ENCODE measurements around the gene AP3S2. TPM values are rescaled to one million over a fixed set of nuclear protein-coding genes. Genes with fewer than 3 reads are reported as not detected.
A peak's percentile ranks its signal among the peaks of the same experiment; 100 is the strongest.

AP3S2 gene
- total RNA-seq, 4 donors from 2014 or later = 37.3 to 73.8 (median 56.2) TPM

DNA sequence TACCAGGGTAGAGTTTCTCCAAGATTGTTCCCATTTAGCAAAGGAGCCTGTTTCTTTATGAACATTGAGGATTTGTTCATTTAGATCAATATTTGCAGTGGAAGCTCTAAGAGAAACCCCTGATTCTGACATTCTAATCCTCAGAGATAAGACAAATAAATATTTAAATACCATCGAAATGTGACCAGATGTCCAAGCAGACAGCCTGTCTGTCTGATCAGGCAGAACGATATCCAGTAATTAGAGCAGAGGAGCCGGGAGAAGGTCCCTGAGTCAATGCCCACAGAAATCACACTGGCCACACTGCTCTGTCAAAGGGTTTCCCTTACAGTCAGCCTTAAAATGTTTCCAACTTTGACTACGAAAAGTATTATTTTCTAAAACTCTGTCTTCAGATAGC lies 34.6 kb upstream of the AP3S2 start:
- DNase-seq (ENCODE audit: low spot score) (no peak), ATAC-seq (ENCODE audit: low FRiP score) (no peak)
- TF ChIP-seq, protein P1, sequence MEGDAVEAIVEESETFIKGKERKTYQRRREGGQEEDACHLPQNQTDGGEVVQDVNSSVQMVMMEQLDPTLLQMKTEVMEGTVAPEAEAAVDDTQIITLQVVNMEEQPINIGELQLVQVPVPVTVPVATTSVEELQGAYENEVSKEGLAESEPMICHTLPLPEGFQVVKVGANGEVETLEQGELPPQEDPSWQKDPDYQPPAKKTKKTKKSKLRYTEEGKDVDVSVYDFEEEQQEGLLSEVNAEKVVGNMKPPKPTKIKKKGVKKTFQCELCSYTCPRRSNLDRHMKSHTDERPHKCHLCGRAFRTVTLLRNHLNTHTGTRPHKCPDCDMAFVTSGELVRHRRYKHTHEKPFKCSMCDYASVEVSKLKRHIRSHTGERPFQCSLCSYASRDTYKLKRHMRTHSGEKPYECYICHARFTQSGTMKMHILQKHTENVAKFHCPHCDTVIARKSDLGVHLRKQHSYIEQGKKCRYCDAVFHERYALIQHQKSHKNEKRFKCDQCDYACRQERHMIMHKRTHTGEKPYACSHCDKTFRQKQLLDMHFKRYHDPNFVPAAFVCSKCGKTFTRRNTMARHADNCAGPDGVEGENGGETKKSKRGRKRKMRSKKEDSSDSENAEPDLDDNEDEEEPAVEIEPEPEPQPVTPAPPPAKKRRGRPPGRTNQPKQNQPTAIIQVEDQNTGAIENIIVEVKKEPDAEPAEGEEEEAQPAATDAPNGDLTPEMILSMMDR (IDR thresholded peaks at IDR 0.05) = no peak

DNA sequence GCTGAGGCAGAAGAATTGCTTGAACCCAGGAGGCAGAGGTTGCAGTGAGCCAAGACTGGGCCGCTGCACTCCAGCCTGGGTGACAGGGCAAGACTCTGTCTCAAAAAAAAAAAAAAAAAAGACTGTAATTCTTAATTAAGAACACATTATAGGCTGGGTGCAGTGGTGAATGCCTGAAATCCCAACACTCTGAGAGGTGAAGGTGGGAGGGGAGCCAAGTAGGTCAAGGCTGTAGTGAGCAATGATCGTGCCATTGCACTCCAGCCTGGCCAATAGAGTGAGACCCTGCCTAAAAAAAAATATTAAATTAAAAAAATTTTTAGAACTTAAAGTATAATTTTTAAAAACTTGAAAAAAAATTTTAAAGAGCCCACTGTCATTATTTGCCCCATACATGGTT lies 32.4 kb upstream of the AP3S2 start:
- DNase-seq (ENCODE audit: low spot score) = no peak
- ATAC-seq (ENCODE audit: low FRiP score) = no peak
- TF ChIP-seq, protein P1 (IDR thresholded peaks at IDR 0.05) = no peak

DNA sequence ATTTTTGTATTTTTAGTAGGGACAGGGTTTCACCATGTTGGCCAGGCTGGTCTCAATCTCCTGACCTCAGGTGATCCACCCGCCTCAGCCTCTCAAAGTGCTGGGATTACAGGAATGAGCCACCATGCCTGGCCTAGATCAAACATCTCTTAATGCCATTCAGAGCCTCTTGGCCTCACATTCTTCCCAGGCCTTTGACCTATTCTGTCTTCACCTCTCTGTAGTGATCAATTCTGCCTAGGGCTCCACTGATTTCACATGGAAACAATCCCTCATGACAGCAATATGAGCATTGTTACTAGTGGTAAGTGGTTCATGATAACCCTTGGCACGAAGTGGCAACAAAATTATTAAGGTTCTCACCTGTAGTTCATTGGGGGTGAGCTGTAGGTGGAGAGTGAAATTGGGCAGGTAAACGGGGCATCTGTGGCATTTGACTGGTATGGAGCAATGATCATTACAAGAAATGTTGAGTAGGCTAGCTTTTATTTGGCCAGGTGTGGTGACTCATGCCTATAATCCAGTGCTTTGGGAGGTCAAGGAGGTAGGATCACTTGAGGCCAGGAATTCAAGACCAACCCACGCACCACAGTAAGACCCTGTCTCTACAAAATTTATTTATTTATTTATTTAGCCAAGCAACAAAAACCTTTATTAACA lies 23.8 kb upstream of the AP3S2 start:
- ATAC-seq (ENCODE audit: low FRiP score) (no peak), DNase-seq (ENCODE audit: low spot score) (no peak)

DNA sequence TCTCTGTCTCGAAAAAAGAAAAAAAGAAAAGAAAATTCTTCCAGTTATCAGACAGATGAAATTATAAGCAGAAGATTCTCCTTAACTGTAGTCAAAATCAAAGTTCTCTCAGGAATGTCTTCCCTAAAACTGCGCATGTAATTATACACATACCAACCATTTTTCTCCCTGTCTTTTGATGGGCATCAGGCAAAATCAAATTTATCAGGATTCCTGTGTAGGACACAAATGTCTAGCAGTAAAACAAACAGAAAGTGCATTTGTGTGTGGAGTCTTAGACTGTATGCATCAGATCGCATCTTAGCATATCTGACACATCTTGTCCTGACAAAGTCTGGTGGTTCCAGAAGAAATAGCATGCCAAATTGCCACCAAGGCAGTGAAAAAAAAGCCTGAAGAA lies 22.9 kb upstream of the AP3S2 start:
- DNase-seq (ENCODE audit: low spot score) (no peak), ATAC-seq (ENCODE audit: low FRiP score) (no peak)
- TF ChIP-seq, protein P1 (IDR thresholded peaks at IDR 0.05) = no peak

More for the DNA sequence above, 23.8 kb upstream of the AP3S2 start:
- TF ChIP-seq, protein P1 (IDR thresholded peaks at IDR 0.05) = no peak

DNA sequence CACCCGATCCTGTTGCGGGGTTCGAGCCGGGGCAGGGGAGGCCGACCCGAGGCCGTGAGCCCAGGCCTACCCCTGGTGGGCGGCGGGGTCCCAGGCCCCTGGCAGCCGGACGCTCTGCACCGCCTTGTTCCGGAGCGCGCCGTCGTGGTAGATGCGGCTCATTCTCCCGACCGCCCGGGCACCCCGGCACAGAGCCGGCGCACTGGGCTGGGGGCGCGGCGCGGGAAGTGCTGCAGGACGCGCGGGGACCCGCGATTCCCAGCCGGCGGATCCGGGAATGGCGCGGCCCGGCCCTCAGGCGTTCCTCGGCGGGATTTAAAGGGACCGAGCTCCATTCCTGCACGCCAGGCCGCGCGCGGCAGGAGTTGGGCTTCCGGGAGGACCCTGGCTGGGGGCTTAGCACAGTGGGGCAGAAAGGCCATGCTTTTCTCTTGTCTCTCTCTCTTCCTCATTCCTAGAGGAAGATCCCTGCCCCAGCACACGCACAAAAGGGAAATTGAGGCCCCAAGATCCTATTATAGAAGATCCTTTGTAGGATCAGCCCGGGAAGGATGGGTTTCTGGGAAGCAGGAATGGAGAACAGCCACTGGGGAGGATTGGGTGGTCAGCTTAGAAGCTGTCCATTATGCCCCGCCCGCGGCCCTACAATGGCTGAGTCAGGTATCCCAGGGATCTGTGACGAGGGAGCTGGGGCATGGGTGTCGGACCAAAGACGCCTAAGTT lies 19.0 kb upstream of the AP3S2 start, which contains the start of gene ARPIN:
TSS of gene ARPIN (minus strand) at position 279 of the 723 bp plus-strand sequence. CDS start at position 162, 117 bp downstream.
- DNase-seq (ENCODE audit: low spot score) (no peak), ATAC-seq (ENCODE audit: low FRiP score) (peak; percentile 68)
- TF ChIP-seq, protein P1 (IDR thresholded peaks at IDR 0.05) = no peak

DNA sequence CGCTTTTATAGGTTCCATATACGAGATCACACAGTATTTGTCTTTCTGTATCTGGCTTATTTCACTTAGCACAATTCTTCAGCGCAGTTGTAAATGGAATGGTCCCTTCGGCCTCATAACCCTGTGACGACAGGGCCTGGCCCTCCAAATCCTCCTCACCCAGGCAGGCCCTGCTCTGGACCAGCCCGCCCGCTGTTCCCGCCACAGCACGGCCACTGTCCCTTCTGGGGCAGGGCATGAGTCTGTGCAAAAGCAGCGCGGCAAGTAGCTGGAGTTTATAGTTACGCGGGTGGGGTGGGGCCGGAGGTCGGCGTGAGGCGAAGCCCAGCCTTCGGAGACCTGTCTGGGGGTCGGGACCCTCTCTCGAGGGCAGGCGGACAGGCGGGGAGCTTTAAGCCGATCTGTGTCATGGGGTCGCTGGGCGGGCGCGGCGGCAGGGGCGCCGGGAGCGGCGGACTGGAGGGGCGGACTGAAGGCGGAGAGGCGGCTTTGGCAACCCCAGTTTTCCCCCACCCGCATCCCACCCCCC lies 18.4 kb upstream of the AP3S2 start:
- TF ChIP-seq, protein P1 (IDR thresholded peaks at IDR 0.05) = no peak
- DNase-seq (ENCODE audit: low spot score) (no peak), ATAC-seq (ENCODE audit: low FRiP score) (peak; percentile 54)

Measured in omental fat pad (tissue), 4 donors.